NCI-H1930 (cell line): ENCODE measurements around the gene ZSWIM8.
A peak's percentile ranks its signal among the peaks of the same experiment; 100 is the strongest.
"Not testable (repeated sequence)": the region's sequence is repeated elsewhere in the genome, so short reads cannot be mapped to it uniquely, and the experiment has no call there.

Experiments used
- DNase-seq, 2 experiments: peaks; one replicate each; lab custom pipeline; 2025; lab: John Stamatoyannopoulos, UW

The ZSWIM8 gene

GRCh38 chr10:73785211-73785720 is at the start of gene ZSWIM8:
TSS of gene ZSWIM8 (plus strand) at chr10:73785606. CDS start at chr10:73785879, 273 bp downstream.
- peak; percentile 78 to 84 for DNase-seq

GRCh38 chr10:73740501-73741254 is 44.7 kb upstream of the ZSWIM8 start:
- not testable (repeated sequence) for DNase-seq

GRCh38 chr10:73742454-73742734 is 43.0 kb upstream of the ZSWIM8 start:
- no peak for DNase-seq

GRCh38 chr10:73743327-73743904 is 42.0 kb upstream of the ZSWIM8 start:
- DNase-seq, result no peak

- peak; percentile 76 to 81 for DNase-seq
These were observed 41.3 kb upstream of the ZSWIM8 start, which contains the start of gene SEC24C for GRCh38 chr10:73743905-73744663. TSS of gene SEC24C (plus strand) at chr10:73744372. CDS start at chr10:73746833, 2,461 bp downstream.

- DNase-seq, result peak in 1 of 2 experiments; percentile 2
These were observed 40.8 kb upstream of the ZSWIM8 start for GRCh38 chr10:73744664-73744975.

- DNase-seq, result no peak
These were observed 38.7 kb upstream of the ZSWIM8 start for GRCh38 chr10:73746721-73747120.

- DNase-seq, result no peak
These were observed 34.6 kb upstream of the ZSWIM8 start for GRCh38 chr10:73750819-73751218.

- DNase-seq, result no peak
These were observed 29.2 kb upstream of the ZSWIM8 start for GRCh38 chr10:73756183-73756582.

GRCh38 chr10:73758704-73759511 is 26.5 kb upstream of the ZSWIM8 start:
- DNase-seq, result no peak

- no peak for DNase-seq
These were observed 25.8 kb upstream of the ZSWIM8 start for GRCh38 chr10:73759512-73760115.

GRCh38 chr10:73761781-73762180 is 23.6 kb upstream of the ZSWIM8 start:
- no peak for DNase-seq

- no peak for DNase-seq
These were observed 22.5 kb upstream of the ZSWIM8 start for GRCh38 chr10:73762915-73763314.

- no peak for DNase-seq
These were observed 22.1 kb upstream of the ZSWIM8 start for GRCh38 chr10:73763343-73763742.

GRCh38 chr10:73765066-73765465 is 20.3 kb upstream of the ZSWIM8 start:
- no peak for DNase-seq

- DNase-seq, result no peak
These were observed 16.5 kb upstream of the ZSWIM8 start for GRCh38 chr10:73768881-73769280.

- DNase-seq, result no peak
These were observed 16.0 kb upstream of the ZSWIM8 start for GRCh38 chr10:73769396-73769795.

- peak; percentile 27 to 65 for DNase-seq
These were observed 13.6 kb upstream of the ZSWIM8 start for GRCh38 chr10:73771722-73772280.

GRCh38 chr10:73772281-73773151 is 12.9 kb upstream of the ZSWIM8 start:
- peak; percentile 65 to 67 for DNase-seq

- DNase-seq, result no peak
These were observed 12.1 kb upstream of the ZSWIM8 start for GRCh38 chr10:73773152-73773879.
